Upper lobe of left lung (tissue), 6 donors: ENCODE results near the gene ELP1. TPM values are rescaled to one million over a fixed set of nuclear protein-coding genes. Genes with fewer than 3 reads are reported as not detected.
A peak's percentile ranks its signal among the peaks of the same experiment; 100 is the strongest.

Experiments used
- ATAC-seq, 2 donors: fragments of 200-7000 bp; cut with Tn5 transposase; one replicate each; pipeline ENCODE4 v1.9.1; 2022; ENCODE audit warnings: mild to moderate bottlenecking in 2 of 2, moderate library complexity in 2 of 2; ENCODE audit not compliant: low FRiP score in 2 of 2
- DNase-seq, 2 donors: peaks; one replicate each; pipeline ENCODE4 v3.0.0-alpha.2; 2019 to 2020
- H3K27ac ChIP-seq, 4 donors: fragments of 200-600 bp; sonication (generic); one replicate each; pipeline ENCODE4 v1.5.1; 2016 to 2019
- H3K27me3 ChIP-seq, 4 donors: fragments of 200-600 bp; sonication (generic); one replicate each; pipeline ENCODE4 v1.5.1; 2017 to 2019
- H3K36me3 ChIP-seq, 4 donors: fragments of 200-600 bp; sonication (generic); one replicate each; pipeline ENCODE4 v1.5.1; 2016 to 2019
- H3K4me1 ChIP-seq, 4 donors: fragments of 200-600 bp; sonication (generic); one replicate each; pipeline ENCODE4 v1.5.1; 2018 to 2019
- H3K4me3 ChIP-seq, 4 donors: fragments of 200-600 bp; sonication (generic); one replicate each; pipeline ENCODE4 v1.5.1; 2017 to 2019; ENCODE audit warnings: mild to moderate bottlenecking in 2 of 4, moderate library complexity in 1 of 4
- H3K9me3 ChIP-seq, 4 donors: fragments of 200-600 bp; sonication (generic); one replicate each; pipeline ENCODE4 v1.5.1; 2018 to 2019
- EP300 ChIP-seq, 4 donors: sonication (generic); formaldehyde crosslinking; IDR thresholded peaks; one replicate each; pipeline ENCODE4 v1.5.1; 2017; ENCODE audit warnings: antibody characterized with exemption in 4 of 4, control low read depth in 2 of 4
- POLR2A ChIP-seq, 4 donors: fragments of 450-650 bp; IDR thresholded peaks; one replicate each; pipeline ENCODE4 v1.5.1; 2016 to 2017; ENCODE audit warnings: antibody characterized with exemption in 4 of 4, mild to moderate bottlenecking in 2 of 4
- POLR2AphosphoS5 ChIP-seq, 2 donors: sonication (generic); formaldehyde crosslinking; IDR thresholded peaks; one replicate each; pipeline ENCODE4 v1.5.1; 2017; ENCODE audit warnings: antibody characterized with exemption in 2 of 2
- WGBS, 2 donors: methylation state at CpG; one replicate each; pipeline ENCODE4 v1.1.5; 2017 to 2018; 5-methylcytosine and 5-hydroxymethylcytosine counted together
- total RNA-seq, 6 donors: library from RNA; depleted of rRNA in 4 of 6; stranded (reverse); fragments of >200 nt in 4 of 6; gene quantifications; one replicate each; pipeline versions ENCODE4 v1.1.0 to v1.2.1, GENCODE V29; 2016 to 2021
- TF ChIP-seq, protein P1 (sequence below), 6 experiments: fragments of 450-650 bp in 4 of 6; fragments of 200-600 bp in 2 of 6; sonication (generic) in 2 of 6; IDR thresholded peaks; one replicate each; pipeline ENCODE4 v1.5.1; 2016 to 2019; ENCODE audit warnings: antibody characterized with exemption in 6 of 6
- donor health status: DM: no; HTN: no; CAD: no; lungs with moderate emphysema.
- donor health status: DM: no; HTN: yes; CAD: no; lungs with severe emphysema.

ELP1 gene
- total RNA-seq, 6 donors from 2014 or later: 11.3 to 55.4 (median 18.5) TPM

DNA sequence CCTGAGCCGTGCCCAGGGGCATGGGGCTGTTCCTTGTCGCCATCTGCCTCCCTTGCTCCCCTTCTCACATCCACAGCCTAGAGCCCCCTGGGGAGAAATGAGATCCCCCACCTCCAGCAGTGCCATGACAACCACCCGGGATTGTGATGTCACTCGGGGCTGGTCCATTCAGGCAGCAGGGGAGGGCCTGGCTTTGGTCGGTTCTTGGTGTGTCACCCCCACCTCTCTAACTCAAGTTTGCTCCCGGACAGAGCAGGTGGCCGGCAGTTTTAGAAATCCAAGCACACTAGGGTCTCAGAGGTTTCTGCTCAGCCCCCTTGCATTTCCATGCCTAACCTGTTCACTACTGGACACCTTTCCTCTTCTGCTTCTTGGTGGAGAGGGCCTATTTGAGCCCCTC is 78.0 kb downstream of the ELP1 start, which contains the start of gene ACTL7B:
Gene ACTL7B, minus strand, starts transcription at position 99 of the 400 bp plus-strand sequence. Its CDS starts 56 bp downstream, at position 43.
- H3K4me1 ChIP-seq: no peaks in the 10 kb centered on the region
- WGBS, 2 donors: 91 to 94% methylated on average over 3 to 7 of the region's 7 CpGs
- no peak within 1 kb of the TSS for H3K27ac ChIP-seq
- H3K27me3 ChIP-seq: no peaks in the 10 kb centered on the region
- no peak within 1 kb of the TSS for H3K4me3 ChIP-seq
- DNase-seq: no peak
- TF ChIP-seq POLR2AphosphoS5 (IDR thresholded peaks at IDR 0.05) (no peak), EP300 (IDR thresholded peaks at IDR 0.05) (no peak), POLR2A (IDR thresholded peaks at IDR 0.05) (no peak)
- TF ChIP-seq, protein P1, sequence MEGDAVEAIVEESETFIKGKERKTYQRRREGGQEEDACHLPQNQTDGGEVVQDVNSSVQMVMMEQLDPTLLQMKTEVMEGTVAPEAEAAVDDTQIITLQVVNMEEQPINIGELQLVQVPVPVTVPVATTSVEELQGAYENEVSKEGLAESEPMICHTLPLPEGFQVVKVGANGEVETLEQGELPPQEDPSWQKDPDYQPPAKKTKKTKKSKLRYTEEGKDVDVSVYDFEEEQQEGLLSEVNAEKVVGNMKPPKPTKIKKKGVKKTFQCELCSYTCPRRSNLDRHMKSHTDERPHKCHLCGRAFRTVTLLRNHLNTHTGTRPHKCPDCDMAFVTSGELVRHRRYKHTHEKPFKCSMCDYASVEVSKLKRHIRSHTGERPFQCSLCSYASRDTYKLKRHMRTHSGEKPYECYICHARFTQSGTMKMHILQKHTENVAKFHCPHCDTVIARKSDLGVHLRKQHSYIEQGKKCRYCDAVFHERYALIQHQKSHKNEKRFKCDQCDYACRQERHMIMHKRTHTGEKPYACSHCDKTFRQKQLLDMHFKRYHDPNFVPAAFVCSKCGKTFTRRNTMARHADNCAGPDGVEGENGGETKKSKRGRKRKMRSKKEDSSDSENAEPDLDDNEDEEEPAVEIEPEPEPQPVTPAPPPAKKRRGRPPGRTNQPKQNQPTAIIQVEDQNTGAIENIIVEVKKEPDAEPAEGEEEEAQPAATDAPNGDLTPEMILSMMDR (IDR thresholded peaks at IDR 0.05): no peak
- H3K9me3 ChIP-seq: no peaks in the 10 kb centered on the region
- H3K36me3 ChIP-seq: no peaks in the 10 kb centered on the region
- peak in 1 of 2 donors; percentile 4 for ATAC-seq

DNA sequence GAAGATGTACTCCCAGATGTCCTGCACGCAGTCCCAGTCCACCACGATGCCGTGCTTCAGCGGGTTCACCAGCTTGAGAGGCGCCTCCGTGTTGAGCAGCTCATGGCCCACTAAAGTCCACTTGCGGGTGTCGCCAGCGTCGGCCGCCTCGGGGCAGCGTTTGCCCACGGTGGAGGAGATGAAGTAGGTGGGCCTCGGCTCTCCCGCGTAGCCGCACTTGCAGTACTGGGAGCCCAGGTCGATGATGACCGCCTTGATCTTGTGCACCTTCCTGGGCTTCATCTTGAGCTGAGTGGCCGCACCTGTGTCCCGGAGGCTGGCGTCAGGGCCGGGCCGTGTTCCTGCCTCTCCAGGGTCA is 78.4 kb downstream of the ELP1 start:
- ATAC-seq: peak; percentile 2 to 17
- 97% methylated on average over 25 of the region's 25 CpGs; no CpG with 5 or more reads in 1 of the 2 donors for WGBS, 2 donors
- Histone ChIP-seq H3K4me3 (no peak overlapping the region), H3K4me1 (no peaks in the 10 kb centered on the region), H3K27ac (no peak overlapping the region), H3K9me3 (no peaks in the 10 kb centered on the region), H3K27me3 (no peaks in the 10 kb centered on the region), H3K36me3 (no peaks in the 10 kb centered on the region)
- no peak for TF ChIP-seq POLR2AphosphoS5 (IDR thresholded peaks at IDR 0.05)
- peak in 1 of 2 donors; percentile 84 for DNase-seq

DNA sequence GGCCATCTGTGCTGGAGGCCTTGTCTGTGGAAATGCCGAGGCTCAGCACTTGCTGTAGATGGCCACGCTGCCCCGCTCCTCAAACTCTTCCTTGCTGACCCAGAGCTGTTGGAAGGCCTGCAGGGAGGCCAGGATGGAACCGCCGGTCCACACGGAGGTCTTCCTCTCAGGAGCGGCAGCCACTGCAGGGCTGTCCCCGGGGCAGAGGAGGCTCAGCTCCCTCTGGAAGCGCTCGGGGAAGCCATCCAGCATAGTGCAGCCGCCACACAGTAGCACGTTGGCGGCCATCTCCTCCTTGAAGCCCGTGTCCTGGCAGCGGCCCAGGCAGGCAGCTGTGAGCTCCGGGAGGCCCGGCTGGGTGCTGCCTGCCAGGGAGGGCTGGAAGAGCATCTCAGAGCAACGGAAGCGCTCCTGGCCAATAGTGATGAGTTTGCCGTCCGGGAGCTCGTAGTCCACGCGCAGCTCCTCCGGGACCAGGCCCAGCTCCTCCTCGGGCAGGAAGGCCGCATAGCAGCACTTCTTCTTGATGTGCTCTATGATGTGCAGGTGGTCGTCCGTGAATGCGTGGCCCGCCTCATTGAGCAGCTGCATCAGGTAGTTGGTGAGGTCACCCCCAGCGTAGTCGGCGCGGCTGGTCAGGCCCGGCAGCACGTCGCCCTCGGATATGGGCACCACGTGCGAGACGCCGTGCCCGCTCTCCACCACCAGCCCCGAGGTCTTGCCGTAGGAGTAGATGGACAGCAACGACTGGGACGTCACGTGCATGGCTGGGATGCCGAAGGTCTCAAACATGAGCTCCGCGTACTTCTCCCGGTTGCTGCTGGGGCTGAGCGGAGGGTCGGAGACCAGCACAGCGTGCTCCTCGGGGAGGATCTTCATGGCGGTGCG is 79.0 kb downstream of the ELP1 start:
- WGBS, 2 donors: 95 to 98% methylated on average over 14 to 54 of the region's 59 CpGs
- H3K27ac ChIP-seq: no peak overlapping the region
- ATAC-seq: peak in 1 of 2 donors; percentile 5
- TF ChIP-seq POLR2AphosphoS5 (IDR thresholded peaks at IDR 0.05): no peak
- no peak for TF ChIP-seq EP300 (IDR thresholded peaks at IDR 0.05)
- TF ChIP-seq POLR2A (IDR thresholded peaks at IDR 0.05): no peak
- TF ChIP-seq, protein P1 (IDR thresholded peaks at IDR 0.05): no peak
- H3K27me3 ChIP-seq: no peaks in the 10 kb centered on the region
- no peaks in the 10 kb centered on the region for H3K4me1 ChIP-seq
- DNase-seq: peak in 1 of 2 donors; percentile 78
- no peaks in the 10 kb centered on the region for H3K9me3 ChIP-seq
- no peak overlapping the region for H3K4me3 ChIP-seq
- no peaks in the 10 kb centered on the region for H3K36me3 ChIP-seq

DNA sequence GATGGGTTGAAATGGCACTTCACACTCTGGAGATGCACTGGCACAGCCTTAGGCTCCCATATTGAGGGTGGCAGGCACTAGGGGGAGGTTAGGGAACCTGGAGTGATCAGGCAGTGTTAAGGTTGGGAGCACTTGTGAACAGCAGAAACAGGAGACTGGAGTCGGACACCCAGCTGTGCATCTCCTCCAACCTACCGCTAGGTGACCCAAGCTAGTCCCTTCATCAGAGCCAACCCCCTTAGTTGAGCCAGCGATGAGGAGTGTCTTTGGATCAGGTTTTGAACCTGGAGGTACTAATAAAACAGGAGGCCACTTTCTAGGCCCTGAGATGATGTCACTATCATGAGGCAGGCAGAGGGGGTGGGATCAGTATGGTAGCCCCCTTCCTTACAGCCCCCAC is 79.8 kb downstream of the ELP1 start:
- Histone ChIP-seq H3K9me3 (no peaks in the 10 kb centered on the region), H3K27ac (no peak overlapping the region), H3K27me3 (no peaks in the 10 kb centered on the region), H3K4me1 (no peaks in the 10 kb centered on the region), H3K36me3 (no peaks in the 10 kb centered on the region), H3K4me3 (no peak overlapping the region)
- ATAC-seq: no peak
- TF ChIP-seq, protein P1 (IDR thresholded peaks at IDR 0.05): no peak
- TF ChIP-seq EP300 (IDR thresholded peaks at IDR 0.05): no peak
- TF ChIP-seq POLR2A (IDR thresholded peaks at IDR 0.05): no peak
- no peak for TF ChIP-seq POLR2AphosphoS5 (IDR thresholded peaks at IDR 0.05)
- 95 to 96% methylated on average over 3 of the region's 3 CpGs for WGBS, 2 donors
- no peak for DNase-seq

DNA sequence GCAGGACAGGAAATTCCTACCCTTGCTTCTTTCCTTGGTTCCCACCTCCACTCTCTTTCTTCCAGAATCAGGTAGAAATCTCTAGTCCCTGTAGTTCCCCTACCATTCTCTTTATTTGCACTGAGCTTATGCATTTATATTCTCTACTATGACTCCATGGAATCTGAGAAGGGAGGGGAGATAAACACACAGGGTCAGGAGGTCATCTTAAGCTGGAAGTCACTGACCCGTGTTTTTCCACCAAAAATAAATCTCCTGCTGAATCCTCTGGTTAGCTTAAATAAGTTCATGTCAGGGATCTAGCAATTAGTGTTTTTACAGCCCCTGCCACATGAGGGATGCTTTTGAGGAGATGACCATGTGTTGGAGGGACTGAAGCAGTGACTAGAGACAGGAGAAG is 81.8 kb downstream of the ELP1 start:
- H3K36me3 ChIP-seq: no peaks in the 10 kb centered on the region
- TF ChIP-seq EP300 (IDR thresholded peaks at IDR 0.05) (no peak), POLR2AphosphoS5 (IDR thresholded peaks at IDR 0.05) (no peak), POLR2A (IDR thresholded peaks at IDR 0.05) (no peak)
- TF ChIP-seq, protein P1 (IDR thresholded peaks at IDR 0.05): no peak
- 26 to 40% methylated on average over 1 of the region's 1 CpG for WGBS, 2 donors
- ATAC-seq: no peak
- no peak overlapping the region for H3K27ac ChIP-seq
- no peaks in the 10 kb centered on the region for H3K4me1 ChIP-seq
- H3K27me3 ChIP-seq: no peaks in the 10 kb centered on the region
- no peak for DNase-seq
- no peak overlapping the region for H3K4me3 ChIP-seq
- H3K9me3 ChIP-seq: no peaks in the 10 kb centered on the region
